Measurements from ENCODE around the gene LHX2. TPM values are rescaled to one million over a fixed set of nuclear protein-coding genes. Genes with fewer than 3 reads are reported as not detected.

The LHX2 gene
- total RNA-seq, 4 donors from 2014 or later = 1.1 to 13.4 (median 2.4) TPM

DNA sequence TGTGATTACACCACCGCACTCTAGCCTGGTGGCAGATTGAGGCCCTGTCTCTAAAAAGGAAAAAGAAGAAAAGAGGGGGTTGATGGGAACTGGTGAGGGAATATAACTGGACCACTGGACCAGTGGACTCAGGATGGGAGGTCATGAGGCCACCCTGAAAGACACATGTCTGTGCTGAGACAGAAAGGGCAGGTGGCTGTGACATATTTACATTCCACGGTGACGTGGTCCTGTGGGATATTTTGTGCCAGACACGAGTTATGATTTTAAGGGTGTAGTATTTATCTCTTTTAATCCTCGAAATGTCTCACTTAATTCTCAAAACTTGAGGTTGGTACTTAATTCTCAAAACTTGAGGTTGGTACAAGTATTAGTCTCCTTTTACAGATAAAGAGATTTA is 32.9 kb downstream of the LHX2 start:
- no peak for DNase-seq (ENCODE audit: low spot score in 2 of 2)
- TF ChIP-seq CTCF (IDR thresholded peaks at IDR 0.05) (no peak), POLR2A (IDR thresholded peaks at IDR 0.05) (no peak)
- no peak overlapping the region for H3K4me3 ChIP-seq (ENCODE audit: low read depth, poor library complexity, severe bottlenecking)
- intact Hi-C loops (cut with DNase I; ENCODE audit: low total_unique reads) = no loop called here
- 76 to 88% methylated on average over 5 of the region's 5 CpGs for WGBS, 2 donors

DNA sequence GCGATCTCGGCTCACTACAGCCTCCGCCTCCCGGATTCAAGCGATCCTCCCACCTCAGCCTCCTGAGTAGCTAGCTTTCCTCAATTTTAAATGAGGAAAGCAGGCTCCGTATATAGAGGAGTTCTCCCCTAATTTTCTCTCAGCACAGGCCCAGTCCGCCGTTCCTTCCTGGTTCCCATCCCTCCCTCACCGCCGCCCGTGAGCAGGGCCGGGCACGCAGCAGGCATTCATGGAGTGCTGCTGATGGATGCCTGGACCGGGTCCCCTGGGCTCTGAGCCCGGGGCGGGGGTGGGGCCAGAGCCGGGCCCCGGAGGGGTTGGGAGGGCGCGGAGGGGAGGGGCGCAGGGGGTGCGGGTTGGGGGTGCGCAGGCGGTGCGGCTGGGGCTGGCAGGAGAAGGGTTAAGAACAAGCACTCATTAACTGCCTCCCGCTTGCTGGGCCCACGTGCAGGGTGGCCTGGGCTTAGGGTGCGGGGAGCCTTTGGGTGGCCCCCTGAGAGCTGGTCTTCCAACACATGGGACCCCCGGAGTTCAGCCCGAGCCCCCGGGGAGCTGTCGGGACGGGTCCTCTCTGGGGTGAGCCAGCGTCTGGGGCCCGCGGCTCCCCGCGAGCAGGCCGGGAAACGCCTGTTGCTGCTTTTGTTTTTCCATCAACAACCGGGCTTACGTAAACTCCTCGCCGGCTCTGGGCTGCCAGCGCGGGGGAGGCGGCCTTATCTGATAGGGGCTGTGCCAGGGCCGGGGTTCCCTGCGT is 33.7 kb downstream of the LHX2 start:
- H3K4me3 ChIP-seq (ENCODE audit: low read depth, poor library complexity, severe bottlenecking) = no peak overlapping the region
- 9 to 10% methylated on average over 33 to 34 of the region's 49 CpGs for WGBS, 2 donors
- TF ChIP-seq CTCF (IDR thresholded peaks at IDR 0.05) (no peak), POLR2A (IDR thresholded peaks at IDR 0.05) (no peak)
- intact Hi-C loops (cut with DNase I; ENCODE audit: low total_unique reads) = no loop called here
- peak in 1 of 2 donors; percentile 33 for DNase-seq (ENCODE audit: low spot score in 2 of 2)

- H3K4me3 ChIP-seq (ENCODE audit: low read depth, poor library complexity, severe bottlenecking) = no peak overlapping the region
- TF ChIP-seq CTCF (IDR thresholded peaks at IDR 0.05) (no peak), POLR2A (IDR thresholded peaks at IDR 0.05) (no peak)
- DNase-seq (ENCODE audit: low spot score in 2 of 2) = no peak
- 14 to 16% methylated on average over 8 to 18 of the region's 18 CpGs for WGBS, 2 donors
- intact Hi-C loops (cut with DNase I; ENCODE audit: low total_unique reads) = no loop called here
Measured at GRCh38 chr9:124045830-124046177, 34.2 kb downstream of the LHX2 start.

DNA sequence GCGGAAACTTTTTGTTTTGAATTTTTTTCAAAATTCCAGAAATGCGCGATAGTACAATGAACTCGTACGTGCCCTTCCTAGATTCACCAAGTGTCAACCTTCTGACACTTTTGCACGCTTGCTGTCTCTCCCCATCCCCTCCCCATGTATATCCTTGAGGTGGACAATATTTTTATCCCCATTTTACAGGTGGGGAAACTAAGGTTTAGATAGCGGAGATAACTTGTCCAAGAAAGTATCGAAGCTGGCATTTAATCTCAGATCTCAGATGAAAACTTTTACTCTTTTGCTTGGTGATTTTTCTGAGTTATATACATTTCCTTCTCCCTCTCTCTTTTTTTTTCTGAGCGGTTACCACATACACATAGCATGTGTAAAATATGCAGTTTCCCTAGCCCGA is 34.6 kb downstream of the LHX2 start:
- no peak overlapping the region for H3K4me3 ChIP-seq (ENCODE audit: low read depth, poor library complexity, severe bottlenecking)
- TF ChIP-seq CTCF (IDR thresholded peaks at IDR 0.05) = no peak
- no peak for TF ChIP-seq POLR2A (IDR thresholded peaks at IDR 0.05)
- no peak for DNase-seq (ENCODE audit: low spot score in 2 of 2)
- intact Hi-C loops (cut with DNase I; ENCODE audit: low total_unique reads) = no loop called here
- 55 to 56% methylated on average over 10 of the region's 10 CpGs for WGBS, 2 donors

GRCh38 chr9:124047251-124047672 is 35.7 kb downstream of the LHX2 start:
- 51 to 52% methylated on average over 8 of the region's 8 CpGs for WGBS, 2 donors
- intact Hi-C loops (cut with DNase I; ENCODE audit: low total_unique reads) = no loop called here

More at GRCh38 chr9:124047251-124047672, 35.7 kb downstream of the LHX2 start:
- TF ChIP-seq CTCF (IDR thresholded peaks at IDR 0.05) (no peak), POLR2A (IDR thresholded peaks at IDR 0.05) (no peak)
- H3K4me3 ChIP-seq (ENCODE audit: low read depth, poor library complexity, severe bottlenecking) = no peak overlapping the region
- no peak for DNase-seq (ENCODE audit: low spot score in 2 of 2)
